GM12878 (cell line): ENCODE measurements around the gene C1orf174. TPM values are rescaled to one million over a fixed set of nuclear protein-coding genes. Genes with fewer than 3 reads are reported as not detected.

Experiments used
- ATAC-seq: fragments of 200-7000 bp; cut with Tn5 transposase; 3 replicates; pipeline ENCODE4 v1.9.1; 2020; ENCODE audit warnings: mild to moderate bottlenecking, moderate library complexity
- BruUV-seq: library from RNA; stranded (reverse); fragments of 400-500 nt; replicated peaks from 2 replicates; lab custom pipeline; 2021; lab: Mats Ljungman, UMichigan
- CTCF ChIA-PET: fragments of 300-600 bp; sonication (Branson Sonifier 250); formaldehyde crosslinking; extraction: SDS; loops from one replicate; lab custom pipeline; 2021; ENCODE audit warnings: inconsistent platforms; lab: Yijun Ruan, JAX
- POLR2A ChIA-PET: fragments of 350-600 bp; formaldehyde crosslinking; extraction: SDS; loops from one replicate; lab custom pipeline; 2021; ENCODE audit warnings: inconsistent platforms; lab: Charles Lee
- RAD21 ChIA-PET: fragments of 300-600 bp; sonication (Branson Sonifier 250); formaldehyde crosslinking; loops from one replicate; lab custom pipeline; 2023; ENCODE audit warnings: antibody characterized with exemption; ENCODE audit not compliant: unreplicated experiment; lab: Charles Lee
- SMC1A ChIA-PET: fragments of 300-600 bp; sonication (Branson Sonifier 250); formaldehyde crosslinking; loops from one replicate; lab custom pipeline; 2023; ENCODE audit not compliant: unreplicated experiment, uncharacterized antibody; lab: Charles Lee
- DNase-seq: peaks from one replicate; pipeline ENCODE4 v3.0.0-alpha.2; 2011; ENCODE audit warnings: low read depth, low spot score
- FAIRE-seq: peaks from 3 replicates; lab custom pipeline; 2011; peaks lifted over from hg19 to GRCh38; lab: Jason Lieb, UNC
- H2AFZ ChIP-seq: 2 replicates; pipeline ENCODE4 v1.6.0; 2011; ENCODE audit warnings: low read depth, low read length, control low read depth; ENCODE audit not compliant: control insufficient read depth
- H3K27ac ChIP-seq: 2 replicates; pipeline ENCODE4 v1.5.1; 2011; ENCODE audit warnings: control low read depth; ENCODE audit not compliant: control insufficient read depth, insufficient read depth
- H3K27me3 ChIP-seq, 2 experiments: replicated peaks in 1 of 2; 2 replicates each; pipeline versions ENCODE4 v1.6.0 to v1.6.1; 2011; ENCODE audit warnings: low read length in 1 of 2; ENCODE audit not compliant: control insufficient read depth in 2 of 2, insufficient read depth in 2 of 2
- H3K36me3 ChIP-seq, 2 experiments: 2 replicates each; pipeline ENCODE4 v1.5.1; 2011; ENCODE audit warnings: low read length in 1 of 2; ENCODE audit not compliant: control insufficient read depth in 2 of 2, insufficient read depth in 2 of 2
- H3K4me1 ChIP-seq: 2 replicates; pipeline ENCODE4 v1.6.1; 2011; ENCODE audit warnings: mild to moderate bottlenecking, low read length, moderate library complexity, mixed read lengths; ENCODE audit not compliant: control insufficient read depth, insufficient read depth
- H3K4me2 ChIP-seq: 2 replicates; pipeline ENCODE4 v1.6.0; 2011; ENCODE audit warnings: control low read depth; ENCODE audit not compliant: control insufficient read depth, insufficient read depth
- H3K4me3 ChIP-seq: fragments of 200-600 bp; sonication (generic); 2 replicates; pipeline ENCODE4 v1.5.1; 2016
- H3K79me2 ChIP-seq: 2 replicates; pipeline ENCODE4 v1.6.0; 2011; ENCODE audit warnings: low read length; ENCODE audit not compliant: control insufficient read depth, insufficient read depth
- H3K9ac ChIP-seq: 2 replicates; pipeline ENCODE4 v1.8.0; 2011; ENCODE audit warnings: low read length, control low read depth, mixed read lengths; ENCODE audit not compliant: control insufficient read depth, insufficient read depth
- H3K9me3 ChIP-seq: replicated peaks from 3 replicates; pipeline ENCODE4 v1.5.1; 2011; ENCODE audit warnings: mild to moderate bottlenecking, low read length; ENCODE audit not compliant: control insufficient read depth, insufficient read depth
- H4K20me1 ChIP-seq: 2 replicates; pipeline ENCODE4 v1.6.0; 2011; ENCODE audit not compliant: control insufficient read depth, insufficient read depth
- E2F4 ChIP-seq: IDR thresholded peaks from 2 replicates; pipeline ENCODE4 v1.6.1; 2012; ENCODE audit warnings: low read depth, low read length, improper control_type of control experiment
- EED ChIP-seq: sonication (generic); IDR thresholded peaks from 2 replicates; pipeline ENCODE4 v1.6.1; 2016; ENCODE audit warnings: antibody characterized with exemption, low read depth
- IRF4 ChIP-seq: IDR thresholded peaks from 2 replicates; pipeline ENCODE4 v1.6.1; 2011; ENCODE audit warnings: low read depth, low read length
- IRF5 ChIP-seq: fragments of 450-650 bp; IDR thresholded peaks from 2 replicates; pipeline ENCODE4 v1.6.1; 2017; ENCODE audit warnings: borderline replicate concordance
- NFIC ChIP-seq: IDR thresholded peaks from 2 replicates; pipeline ENCODE4 v1.6.1; 2012; ENCODE audit warnings: low read depth, mild to moderate bottlenecking, inconsistent platforms, low read length, moderate library complexity
- PKNOX1 ChIP-seq: fragments of 450-650 bp; IDR thresholded peaks from 2 replicates; pipeline ENCODE4 v1.6.1; 2016; ENCODE audit warnings: mild to moderate bottlenecking
- SKIL ChIP-seq: fragments of 450-650 bp; IDR thresholded peaks from 2 replicates; pipeline ENCODE4 v1.6.1; 2017; ENCODE audit warnings: mild to moderate bottlenecking, low read depth, inconsistent platforms; ENCODE audit not compliant: poor library complexity, severe bottlenecking
- WGBS: methylation state at CpG from one replicate; pipeline ENCODE4 v1.1.6; 2016; ENCODE audit warnings: low lambda C conversion rate; ENCODE audit not compliant: insufficient replicate concordance, insufficient coverage; ENCODE audit errors: missing lambda C conversion rate; 5-methylcytosine and 5-hydroxymethylcytosine counted together
- in situ Hi-C: fragments of 300-500 bp; cut with MboI; formaldehyde crosslinking; loops from 9 replicates; pipeline ENCODE4 v1.14.3; 2018; ENCODE audit warnings: mixed read lengths
- intact Hi-C: fragments of 100-400 bp; cut with micrococcal nuclease; formaldehyde crosslinking; loops from one replicate; pipeline ENCODE4 v1.14.2; 2022; ENCODE audit not compliant: unreplicated experiment
- polyA plus RNA-seq, 11 experiments: library from polyadenylated mRNA; depleted of rRNA in 4 of 11; unstranded in 6 of 11; stranded (reverse) in 5 of 11; fragments of >200 nt; fragmentation: Nextera tagmentation in 4 of 11; fragmentation: Illumina TruSeq in 1 of 11; extraction: Ambion mirVana in 4 of 11; extraction: Trizol in 1 of 11; gene quantifications; 1 replicate in 1 of 11; 2 replicates in 10 of 11; pipeline versions ENCODE4 v1.2.1 to v1.2.3, GENCODE V29; 2011 to 2016; ENCODE audit warnings: inconsistent platforms in 2 of 11, missing spikeins in 2 of 11, low read depth in 1 of 11
- total RNA-seq, 4 experiments: library from RNA; depleted of rRNA in 3 of 4; stranded (reverse); fragments of >200 nt in 3 of 4; fragmentation: Illumina TruSeq in 1 of 4; extraction: Trizol in 1 of 4; gene quantifications; 2 replicates each; pipeline versions ENCODE4 v1.2.1 to v1.2.3, GENCODE V29; 2013 to 2021

The C1orf174 gene
- total and polyA plus RNA-seq, 10 of the 15 experiments (the other 5 are each of a cell fraction or from before 2014, with no cell fraction given): 17.5 to 35.4 (median 25.1) TPM

- Histone ChIP-seq H3K4me1 (no peaks in the 10 kb centered on the region), H3K4me2 (no peak overlapping the region), H3K36me3 (no peaks in the 10 kb centered on the region), H3K27ac (no peak overlapping the region), H3K9me3 (no peaks in the 10 kb centered on the region), H3K27me3 (no peaks in the 10 kb centered on the region), H3K9ac (no peak overlapping the region), H3K79me2 (no peaks in the 10 kb centered on the region), H4K20me1 (no peaks in the 10 kb centered on the region), H2AFZ (no peak overlapping the region), H3K4me3 (no peak overlapping the region)
- ChIA-PET SMC1A (no interaction called here), RAD21 (no interaction called here), POLR2A (no interaction called here), CTCF (no interaction called here)
- DNase-seq: no peak
- no peak for FAIRE-seq
- BruUV-seq: no TSS peak
- 13% methylated on average over 8 of the region's 8 CpGs for WGBS
- TF ChIP-seq PKNOX1 (no peak), NFIC (no peak), IRF5 (no peak)
- ATAC-seq: no peak
- intact Hi-C loops: no loop called here
- in situ Hi-C loops: loop anchor here (10.0 kb wide), 1 partner anchor 1827 kb away; no protein-coding TSS in a partner anchor
These were observed 17.7 kb upstream of the C1orf174 start for GRCh38 chr1:3917761-3918160.

GRCh38 chr1:3915551-3916121 is 15.6 kb upstream of the C1orf174 start:
- no peaks in the 10 kb centered on the region for H3K36me3 ChIP-seq
- in situ Hi-C loops: loop anchor here (10.0 kb wide), 1 partner anchor 1829 kb away; no protein-coding TSS in a partner anchor

More at GRCh38 chr1:3915551-3916121, 15.6 kb upstream of the C1orf174 start:
- ATAC-seq (no peak), FAIRE-seq (no peak), DNase-seq (no peak)
- Histone ChIP-seq H3K27me3 (peaks cover 0 to under 1% of the 10 kb centered on the region in 2 experiments; a peak in 1 of 4 replicates), H3K4me3 (no peak overlapping the region), H3K4me1 (no peaks in the 10 kb centered on the region), H3K4me2 (no peak overlapping the region), H3K9ac (no peak overlapping the region), H3K79me2 (no peaks in the 10 kb centered on the region), H2AFZ (no peak overlapping the region)
- ChIA-PET RAD21 (no interaction called here), CTCF (interaction anchor here (0.7 kb wide), 1 partner anchor 1595 kb away, joined by 3 read pairs; no protein-coding TSS in a partner anchor)
- TF ChIP-seq EED: no peak
- TF ChIP-seq SKIL: no peak
- no peak for TF ChIP-seq IRF4
- no peak for TF ChIP-seq E2F4
- TF ChIP-seq, all 136 proteins: peak for 0
- Histone ChIP-seq H3K27ac (no peak overlapping the region), H4K20me1 (no peaks in the 10 kb centered on the region), H3K9me3 (no peaks in the 10 kb centered on the region)
- ChIA-PET POLR2A (no interaction called here), SMC1A (no interaction called here)
- intact Hi-C loops: no loop called here
- 33% methylated on average over 15 of the region's 15 CpGs for WGBS
- BruUV-seq: no TSS peak
